NCI-H1092 treated with DMSO at 0.1 percent for 48 hours (cell line): ENCODE results near the gene CREB3L2.

Source experiments
- DNase-seq: peaks from one replicate; lab custom pipeline; 2025; lab: John Stamatoyannopoulos, UW

Gene CREB3L2

GRCh38 chr7:137871170-137871915 is 130.5 kb downstream of the CREB3L2 start:
- DNase-seq: no peak

- no peak for DNase-seq
These were observed 131.2 kb downstream of the CREB3L2 start for GRCh38 chr7:137870684-137871083.

- DNase-seq: no peak
These were observed 131.8 kb downstream of the CREB3L2 start for GRCh38 chr7:137870078-137870477.

- DNase-seq: no peak
These were observed 132.6 kb downstream of the CREB3L2 start for GRCh38 chr7:137869260-137869659.

GRCh38 chr7:137867289-137867688 is 134.6 kb downstream of the CREB3L2 start:
- no peak for DNase-seq

- no peak for DNase-seq
These were observed 136.1 kb downstream of the CREB3L2 start for GRCh38 chr7:137865764-137866163.

- DNase-seq: no peak
These were observed 138.9 kb downstream of the CREB3L2 start for GRCh38 chr7:137862964-137863363.

- no peak for DNase-seq
These were observed 139.5 kb downstream of the CREB3L2 start for GRCh38 chr7:137862358-137862757.

GRCh38 chr7:137860542-137860941 is 141.3 kb downstream of the CREB3L2 start:
- DNase-seq: no peak

GRCh38 chr7:137853053-137853452 is 148.8 kb downstream of the CREB3L2 start:
- no peak for DNase-seq

GRCh38 chr7:137852108-137852507 is 149.8 kb downstream of the CREB3L2 start:
- no peak for DNase-seq

GRCh38 chr7:137850972-137851945 is 150.6 kb downstream of the CREB3L2 start:
- DNase-seq: no peak

GRCh38 chr7:137850571-137850970 is 151.3 kb downstream of the CREB3L2 start:
- DNase-seq: no peak

- no peak for DNase-seq
These were observed 153.8 kb downstream of the CREB3L2 start for GRCh38 chr7:137848095-137848494.

GRCh38 chr7:137847568-137848050 is 154.3 kb downstream of the CREB3L2 start:
- peak; percentile 48 for DNase-seq

GRCh38 chr7:137846827-137847567 is 154.9 kb downstream of the CREB3L2 start, which contains the start of gene DGKI:
DGKI (minus strand) TSS chr7:137846974.
- DNase-seq: peak; percentile 53

- DNase-seq: no peak
These were observed 155.4 kb downstream of the CREB3L2 start for GRCh38 chr7:137846549-137846826.

GRCh38 chr7:137844677-137845425 is 157.0 kb downstream of the CREB3L2 start:
- no peak for DNase-seq

- DNase-seq: no peak
These were observed 161.7 kb downstream of the CREB3L2 start for GRCh38 chr7:137839903-137840779.

GRCh38 chr7:137838706-137839315 is 163.1 kb downstream of the CREB3L2 start:
- no peak for DNase-seq
